Large intestine (tissue), 3 donors: Measurements from ENCODE around the gene SPACA1. TPM values are rescaled to one million over a fixed set of nuclear protein-coding genes. Genes with fewer than 3 reads are reported as not detected.

Source experiments
- DNase-seq, 2 donors: peaks; one replicate each; pipeline versions ENCODE4 v3.0.0 to v3.0.0-alpha.2; 2013
- H3K27ac ChIP-seq: one replicate; pipeline ENCODE4 v1.5.1; 2013; ENCODE audit warnings: low read length
- H3K27me3 ChIP-seq: 2 replicates; pipeline ENCODE4 v1.6.1; 2013; ENCODE audit warnings: low read length; ENCODE audit not compliant: control insufficient read depth, insufficient read depth
- H3K36me3 ChIP-seq: 2 replicates; pipeline ENCODE4 v1.6.1; 2013; ENCODE audit warnings: low read length; ENCODE audit not compliant: control insufficient read depth, insufficient read depth
- H3K4me1 ChIP-seq: one replicate; pipeline ENCODE4 v1.6.1; 2013; ENCODE audit warnings: low read length; ENCODE audit not compliant: control insufficient read depth, insufficient read depth
- H3K4me3 ChIP-seq: one replicate; pipeline ENCODE4 v1.5.1; 2013; ENCODE audit warnings: low read length
- H3K9me3 ChIP-seq: one replicate; pipeline ENCODE4 v1.6.1; 2013; ENCODE audit warnings: mild to moderate bottlenecking, low read depth, low read length, moderate library complexity; ENCODE audit not compliant: control insufficient read depth
- WGBS: methylation state at CpG from one replicate; pipeline ENCODE4 v1.1.5; 2013; ENCODE audit warnings: low lambda C conversion rate; ENCODE audit not compliant: insufficient coverage; 5-methylcytosine and 5-hydroxymethylcytosine counted together
- polyA plus RNA-seq: library from polyadenylated mRNA; unstranded; fragments of 120-200 nt; gene quantifications from one replicate; pipeline ENCODE4 v1.2.1, GENCODE V29; 2013

The SPACA1 gene
- polyA plus RNA-seq, 1 donor, result not detected

DNA sequence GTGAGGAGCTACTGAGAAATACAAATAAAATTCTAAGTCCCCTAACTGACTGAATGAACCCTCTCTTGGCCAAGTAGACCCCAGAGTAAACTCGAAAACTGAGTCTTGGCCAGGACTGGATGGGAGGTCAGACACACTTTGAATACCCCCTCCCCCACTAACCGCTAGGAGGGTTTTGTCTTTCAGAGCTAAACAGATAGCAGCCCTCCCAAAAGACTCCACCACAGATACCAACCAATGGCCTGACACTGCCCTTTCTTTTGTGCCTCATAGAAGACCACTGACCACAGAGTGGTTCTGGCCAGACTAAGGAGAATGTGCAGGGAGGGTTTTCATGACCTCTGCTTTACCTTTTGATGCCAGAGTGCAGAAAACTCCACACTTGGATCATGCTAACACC lies 42.1 kb downstream of the SPACA1 start:
- no peaks in the 10 kb centered on the region for H3K9me3 ChIP-seq
- no peaks in the 10 kb centered on the region for H3K27me3 ChIP-seq
- no CpG with 5 or more reads among the region's 2 CpGs for WGBS
- no peak for DNase-seq
- no peak overlapping the region for H3K4me3 ChIP-seq
- H3K36me3 ChIP-seq, result no peaks in the 10 kb centered on the region
- H3K27ac ChIP-seq, result no peak overlapping the region
- no peaks in the 10 kb centered on the region for H3K4me1 ChIP-seq

DNA sequence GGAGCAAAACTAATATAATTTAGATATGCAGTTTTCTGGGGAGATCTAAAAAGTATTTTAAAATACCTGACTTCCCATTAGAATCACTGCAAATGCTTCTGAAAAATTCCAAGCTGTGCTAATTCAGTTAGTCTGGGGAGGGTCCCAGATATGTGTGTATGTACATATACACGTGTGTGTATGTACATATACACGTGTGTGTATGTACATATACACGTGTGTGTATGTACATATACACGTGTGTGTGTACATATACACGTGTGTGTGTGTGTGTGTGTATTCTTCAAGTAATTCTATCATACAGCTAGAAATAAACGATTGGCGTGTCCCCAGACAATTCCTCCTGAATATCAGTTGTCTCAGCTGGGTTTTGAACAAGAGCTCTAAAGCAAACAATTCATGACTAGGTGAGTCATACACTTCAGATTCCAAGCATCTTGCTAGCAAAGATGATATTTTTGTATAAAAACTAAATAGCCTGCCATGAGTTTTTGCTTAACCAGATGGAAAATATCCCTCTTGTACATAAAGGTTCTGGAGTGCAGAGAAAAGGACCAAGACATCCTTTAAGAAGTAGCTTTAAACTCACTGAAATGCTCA lies 58.2 kb downstream of the SPACA1 start:
- H3K9me3 ChIP-seq, result no peaks in the 10 kb centered on the region
- no peaks in the 10 kb centered on the region for H3K4me1 ChIP-seq
- H3K4me3 ChIP-seq, result no peak overlapping the region
- H3K27me3 ChIP-seq, result peaks cover 2% of the 10 kb centered on the region
- WGBS, result 100% methylated on average over 2 of the region's 7 CpGs
- H3K27ac ChIP-seq, result no peak overlapping the region
- no peaks in the 10 kb centered on the region for H3K36me3 ChIP-seq
- DNase-seq, result no peak

DNA sequence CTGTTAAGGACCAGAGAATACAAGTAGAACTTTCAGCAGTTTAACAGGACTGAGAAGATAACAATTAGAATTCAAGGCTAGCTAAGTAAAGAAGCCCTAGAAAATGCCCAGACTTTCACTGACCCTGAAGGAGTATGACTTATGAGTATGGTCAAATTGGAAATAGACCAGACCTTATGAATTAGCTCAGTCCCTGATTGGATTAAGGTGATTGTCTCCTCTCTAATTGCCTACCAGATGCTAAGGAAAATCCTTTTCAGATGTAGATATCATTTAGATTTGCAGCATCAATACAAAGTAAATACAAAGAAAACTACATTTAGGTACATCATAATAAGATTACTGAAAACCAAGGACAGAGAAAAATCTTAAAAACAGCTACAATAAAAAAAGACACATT lies 59.6 kb downstream of the SPACA1 start:
- DNase-seq, result no peak
- Histone ChIP-seq H3K4me1 (no peaks in the 10 kb centered on the region), H3K36me3 (no peaks in the 10 kb centered on the region), H3K4me3 (no peak overlapping the region), H3K27me3 (peaks cover 2% of the 10 kb centered on the region), H3K27ac (no peak overlapping the region), H3K9me3 (no peaks in the 10 kb centered on the region)

DNA sequence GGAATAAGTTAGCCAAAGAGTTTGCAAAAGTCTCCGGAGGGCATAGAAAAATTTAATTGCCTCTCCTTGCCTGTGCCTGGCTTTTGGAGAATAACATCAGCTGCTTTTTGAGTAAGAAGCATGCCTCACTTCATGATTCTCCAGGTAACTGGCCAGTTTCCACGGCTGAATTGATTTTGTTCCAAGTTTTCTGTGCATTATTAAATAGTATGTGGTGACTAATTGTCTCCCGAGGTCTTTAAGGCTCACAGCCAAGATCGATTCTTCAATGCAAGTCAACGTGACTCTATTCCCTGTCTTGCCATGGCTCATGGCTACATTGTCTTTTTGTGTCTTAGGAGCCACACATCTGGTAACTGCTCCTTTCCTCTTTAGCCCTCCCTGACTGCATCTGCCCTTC lies 64.3 kb downstream of the SPACA1 start:
- no peak overlapping the region for H3K27ac ChIP-seq
- no CpG with 5 or more reads among the region's 5 CpGs for WGBS
- H3K27me3 ChIP-seq, result peaks cover 2% of the 10 kb centered on the region
- no peaks in the 10 kb centered on the region for H3K9me3 ChIP-seq
- no peaks in the 10 kb centered on the region for H3K4me1 ChIP-seq
- H3K36me3 ChIP-seq, result no peaks in the 10 kb centered on the region
- DNase-seq, result no peak
- H3K4me3 ChIP-seq, result no peak overlapping the region

DNA sequence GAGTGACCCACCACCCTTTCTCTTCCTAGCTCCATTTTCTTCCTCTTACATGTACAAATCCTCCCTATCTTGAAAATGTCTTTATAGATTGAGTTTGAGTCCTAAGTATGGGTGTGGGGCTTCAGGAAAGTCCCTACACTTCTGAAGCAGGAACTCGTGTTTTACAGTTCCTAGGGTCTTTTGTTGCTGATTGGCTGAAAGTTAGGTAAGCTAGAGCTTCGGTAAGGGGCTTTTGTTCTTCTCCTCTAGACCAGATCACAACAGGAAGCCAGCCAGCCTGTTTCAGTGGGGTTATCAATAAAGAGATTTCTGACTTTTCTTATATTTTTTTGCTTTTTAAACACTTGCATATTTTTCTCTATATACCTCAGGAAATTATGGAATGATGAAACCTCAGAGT lies 67.2 kb downstream of the SPACA1 start:
- H3K27ac ChIP-seq, result no peak overlapping the region
- no peaks in the 10 kb centered on the region for H3K9me3 ChIP-seq
- H3K27me3 ChIP-seq, result no peaks in the 10 kb centered on the region
- no peaks in the 10 kb centered on the region for H3K4me1 ChIP-seq
- no CpG with 5 or more reads among the region's 2 CpGs for WGBS
- H3K4me3 ChIP-seq, result no peak overlapping the region
- H3K36me3 ChIP-seq, result no peaks in the 10 kb centered on the region
- no peak for DNase-seq

DNA sequence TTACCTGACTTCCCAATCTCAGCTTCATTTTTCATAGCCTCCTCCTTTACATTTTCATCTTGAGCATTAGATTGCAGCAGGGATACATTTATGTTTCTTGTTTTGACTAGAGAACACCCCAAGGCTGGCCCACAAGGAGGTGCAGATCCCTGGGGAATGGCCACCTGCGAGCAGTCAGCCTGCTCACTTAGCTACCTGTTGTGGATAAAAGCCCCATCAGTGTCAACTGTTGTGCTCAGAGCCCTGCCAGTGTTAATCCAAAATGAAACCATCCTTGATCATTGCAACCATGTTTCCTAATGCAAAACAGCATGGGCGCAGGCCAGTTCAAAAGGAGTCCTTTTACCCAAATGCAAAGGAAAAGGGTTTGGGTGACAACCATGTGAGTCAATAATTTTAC lies 67.7 kb downstream of the SPACA1 start:
- H3K36me3 ChIP-seq, result no peaks in the 10 kb centered on the region
- no peak for DNase-seq
- H3K27me3 ChIP-seq, result no peaks in the 10 kb centered on the region
- H3K9me3 ChIP-seq, result no peaks in the 10 kb centered on the region
- no peak overlapping the region for H3K27ac ChIP-seq
- H3K4me1 ChIP-seq, result no peaks in the 10 kb centered on the region
- WGBS, result no CpG with 5 or more reads among the region's 2 CpGs
- H3K4me3 ChIP-seq, result no peak overlapping the region

DNA sequence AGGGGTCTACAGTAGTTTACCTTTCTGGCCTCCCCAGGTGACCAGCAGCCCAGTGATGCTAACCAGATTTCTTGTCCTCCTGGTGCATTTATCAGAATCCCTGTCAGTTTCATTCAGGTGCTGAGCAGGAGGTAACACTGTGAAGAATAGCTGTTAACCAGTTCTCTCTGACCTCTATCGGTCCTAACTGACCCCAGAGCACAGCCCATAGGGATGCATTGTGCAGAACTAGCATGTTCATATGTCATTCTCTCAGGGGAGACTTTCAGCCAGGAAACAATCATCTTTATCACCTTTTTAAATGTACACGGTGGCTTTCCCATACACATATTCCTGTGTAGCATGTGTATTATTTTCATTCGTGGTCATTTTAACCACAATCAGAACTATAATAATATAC lies 68.6 kb downstream of the SPACA1 start:
- Histone ChIP-seq H3K27ac (no peak overlapping the region), H3K9me3 (no peaks in the 10 kb centered on the region), H3K36me3 (no peaks in the 10 kb centered on the region), H3K4me3 (no peak overlapping the region), H3K27me3 (no peaks in the 10 kb centered on the region), H3K4me1 (no peaks in the 10 kb centered on the region)
- WGBS, result 67% methylated on average over 1 of the region's 3 CpGs
- no peak for DNase-seq

Other genes starting within 250 kb of the SPACA1 start
- 14.8 TPM for gene CNR1, start 118.5 kb downstream of the SPACA1 start, polyA plus RNA-seq